ENCODE results near the gene FRS2. TPM values are rescaled to one million over a fixed set of nuclear protein-coding genes. Genes with fewer than 3 reads are reported as not detected.
"Not testable (repeated sequence)": the region's sequence is repeated elsewhere in the genome, so short reads cannot be mapped to it uniquely, and the experiment has no call there.

The FRS2 gene
- total RNA-seq, 4 donors from 2014 or later, result 36.5 to 60.3 (median 43.8) TPM

DNA sequence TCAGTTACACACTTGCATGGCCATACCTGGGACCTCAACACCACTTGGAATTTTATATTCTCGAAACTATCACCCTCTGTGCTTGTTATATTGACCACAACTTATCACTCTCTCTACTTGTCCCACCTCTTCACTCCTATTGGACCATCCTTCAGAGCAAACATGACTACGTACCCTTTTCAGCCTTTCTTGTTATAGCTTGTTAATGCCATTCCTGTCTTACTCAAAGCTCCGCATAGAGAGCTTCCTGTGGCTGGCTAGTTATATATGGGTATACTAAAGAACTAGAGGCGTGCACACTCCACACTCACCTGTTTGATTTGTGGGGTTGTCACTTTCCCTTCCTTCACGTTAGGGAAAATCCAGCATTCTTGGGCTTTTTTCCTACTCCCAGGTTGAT is 26.3 kb upstream of the FRS2 start:
- WGBS, result 91% methylated on average over 5 of the region's 5 CpGs
- Histone ChIP-seq H3K36me3 (no peaks in the 10 kb centered on the region), H3K4me1 (no peaks in the 10 kb centered on the region), H3K4me3 (no peak overlapping the region), H3K9me3 (no peaks in the 10 kb centered on the region), H3K27ac (replicated peaks in 1 of 4) (no peak overlapping the region), H3K27me3 (no peaks in the 10 kb centered on the region)
- TF ChIP-seq POLR2AphosphoS5 (IDR thresholded peaks at IDR 0.05) (no peak), EP300 (IDR thresholded peaks at IDR 0.05) (no peak), POLR2A (IDR thresholded peaks at IDR 0.05; ENCODE audit: low read depth) (no peak)
- TF ChIP-seq, protein P1, sequence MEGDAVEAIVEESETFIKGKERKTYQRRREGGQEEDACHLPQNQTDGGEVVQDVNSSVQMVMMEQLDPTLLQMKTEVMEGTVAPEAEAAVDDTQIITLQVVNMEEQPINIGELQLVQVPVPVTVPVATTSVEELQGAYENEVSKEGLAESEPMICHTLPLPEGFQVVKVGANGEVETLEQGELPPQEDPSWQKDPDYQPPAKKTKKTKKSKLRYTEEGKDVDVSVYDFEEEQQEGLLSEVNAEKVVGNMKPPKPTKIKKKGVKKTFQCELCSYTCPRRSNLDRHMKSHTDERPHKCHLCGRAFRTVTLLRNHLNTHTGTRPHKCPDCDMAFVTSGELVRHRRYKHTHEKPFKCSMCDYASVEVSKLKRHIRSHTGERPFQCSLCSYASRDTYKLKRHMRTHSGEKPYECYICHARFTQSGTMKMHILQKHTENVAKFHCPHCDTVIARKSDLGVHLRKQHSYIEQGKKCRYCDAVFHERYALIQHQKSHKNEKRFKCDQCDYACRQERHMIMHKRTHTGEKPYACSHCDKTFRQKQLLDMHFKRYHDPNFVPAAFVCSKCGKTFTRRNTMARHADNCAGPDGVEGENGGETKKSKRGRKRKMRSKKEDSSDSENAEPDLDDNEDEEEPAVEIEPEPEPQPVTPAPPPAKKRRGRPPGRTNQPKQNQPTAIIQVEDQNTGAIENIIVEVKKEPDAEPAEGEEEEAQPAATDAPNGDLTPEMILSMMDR (IDR thresholded peaks at IDR 0.05), result no peak
- no peak for DNase-seq (ENCODE audit: extremely low spot score)
- intact Hi-C loops (cut with DNase I), result no loop called here

GRCh38 chr12:69447892-69448291 is 22.3 kb upstream of the FRS2 start:
- Histone ChIP-seq H3K27me3 (no peaks in the 10 kb centered on the region), H3K27ac (replicated peaks in 1 of 4) (no peak overlapping the region), H3K4me3 (no peak overlapping the region), H3K36me3 (no peaks in the 10 kb centered on the region), H3K4me1 (no peaks in the 10 kb centered on the region), H3K9me3 (no peaks in the 10 kb centered on the region)
- intact Hi-C loops (cut with DNase I), result no loop called here
- WGBS, result 100% methylated on average over 1 of the region's 1 CpG
- no peak for DNase-seq (ENCODE audit: extremely low spot score)
- no peak for TF ChIP-seq POLR2AphosphoS5 (IDR thresholded peaks at IDR 0.05)
- TF ChIP-seq, protein P1 (IDR thresholded peaks at IDR 0.05), result no peak
- no peak for TF ChIP-seq EP300 (IDR thresholded peaks at IDR 0.05)
- TF ChIP-seq POLR2A (IDR thresholded peaks at IDR 0.05; ENCODE audit: low read depth), result no peak

GRCh38 chr12:69452598-69453132 is 17.5 kb upstream of the FRS2 start:
- intact Hi-C loops (cut with DNase I); H3K27ac ChIP-seq (replicated peaks in 1 of 4); DNase-seq (ENCODE audit: extremely low spot score); H3K36me3 ChIP-seq; H3K9me3 ChIP-seq; H3K4me3 ChIP-seq; H3K27me3 ChIP-seq; H3K4me1 ChIP-seq: not testable (repeated sequence)
- 92% methylated on average over 11 of the region's 12 CpGs for WGBS

DNA sequence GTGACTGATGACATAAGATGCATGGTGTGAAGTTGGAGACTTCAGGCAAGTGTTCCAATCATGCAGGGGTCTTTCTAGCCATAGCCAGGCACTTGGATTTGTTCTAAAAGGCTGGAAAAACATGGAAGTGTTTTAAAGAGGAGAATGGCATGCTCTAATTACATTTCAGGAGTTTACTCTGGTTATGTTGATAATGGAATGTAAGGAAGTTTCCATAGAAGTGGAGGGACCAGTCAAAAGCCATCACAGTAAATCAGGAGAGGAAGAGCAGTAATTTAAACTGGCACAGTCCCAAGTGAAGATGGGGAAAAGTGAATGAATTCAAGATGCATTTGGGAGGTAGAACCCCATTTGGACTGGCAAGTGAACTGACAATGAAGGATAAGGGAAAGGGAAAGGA is 13.9 kb upstream of the FRS2 start:
- Histone ChIP-seq H3K4me1 (no peaks in the 10 kb centered on the region), H3K36me3 (no peaks in the 10 kb centered on the region), H3K27me3 (no peaks in the 10 kb centered on the region), H3K4me3 (no peak overlapping the region), H3K27ac (replicated peaks in 1 of 4) (no peak overlapping the region), H3K9me3 (no peaks in the 10 kb centered on the region)
- no peak for DNase-seq (ENCODE audit: extremely low spot score)
- intact Hi-C loops (cut with DNase I), result no loop called here
- TF ChIP-seq POLR2A (IDR thresholded peaks at IDR 0.05; ENCODE audit: low read depth) (no peak), POLR2AphosphoS5 (IDR thresholded peaks at IDR 0.05) (no peak)
- TF ChIP-seq, protein P1 (IDR thresholded peaks at IDR 0.05), result no peak

DNA sequence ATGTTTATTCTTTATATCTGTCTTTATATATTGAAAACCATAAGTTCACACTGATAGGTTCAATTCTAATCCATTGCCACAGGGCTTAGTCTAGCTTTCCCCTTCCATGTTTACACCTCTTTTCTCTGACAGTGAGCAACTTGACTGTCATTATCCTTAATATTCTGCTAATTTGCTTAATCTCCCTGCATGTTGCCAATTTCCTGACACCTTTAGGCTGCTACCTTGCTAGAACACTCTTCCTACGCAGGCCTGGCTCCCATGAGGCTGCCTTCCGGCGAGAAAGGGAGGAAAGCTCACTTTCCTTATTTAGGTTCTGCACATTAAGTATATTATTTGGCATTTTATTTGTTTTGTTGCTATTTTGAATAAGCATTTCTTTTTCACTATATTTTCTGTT is 12.8 kb upstream of the FRS2 start:
- TF ChIP-seq, protein P1 (IDR thresholded peaks at IDR 0.05), result no peak
- TF ChIP-seq POLR2AphosphoS5 (IDR thresholded peaks at IDR 0.05) (no peak), POLR2A (IDR thresholded peaks at IDR 0.05; ENCODE audit: low read depth) (no peak), EP300 (IDR thresholded peaks at IDR 0.05) (no peak)
- H3K4me3 ChIP-seq, result no peak overlapping the region
- intact Hi-C loops (cut with DNase I), result no loop called here
- H3K9me3 ChIP-seq, result no peaks in the 10 kb centered on the region
- H3K27ac ChIP-seq (replicated peaks in 1 of 4), result no peak overlapping the region
- no peaks in the 10 kb centered on the region for H3K27me3 ChIP-seq
- no peaks in the 10 kb centered on the region for H3K4me1 ChIP-seq
- DNase-seq (ENCODE audit: extremely low spot score), result no peak
- no peaks in the 10 kb centered on the region for H3K36me3 ChIP-seq
- 75% methylated on average over 3 of the region's 3 CpGs for WGBS
